ENCODE data around the gene ARHGAP4.

Gene ARHGAP4

GRCh38 chrX:153945956-153946943 is 20.2 kb upstream of the ARHGAP4 start:
- no peak for DNase-seq (ENCODE audit: low spot score)

- DNase-seq (ENCODE audit: low spot score): no peak
Measured at GRCh38 chrX:153944800-153945150, 18.7 kb upstream of the ARHGAP4 start.

GRCh38 chrX:153944140-153944799 is 18.2 kb upstream of the ARHGAP4 start, which contains the start of gene RENBP:
RENBP (minus strand) TSS chrX:153944643; CDS start chrX:153944610, 33 bp downstream.
- DNase-seq (ENCODE audit: low spot score): no peak

GRCh38 chrX:153941336-153942252 is 15.5 kb upstream of the ARHGAP4 start:
- DNase-seq (ENCODE audit: low spot score): no peak

GRCh38 chrX:153939573-153939972 is 13.5 kb upstream of the ARHGAP4 start:
- DNase-seq (ENCODE audit: low spot score): no peak

GRCh38 chrX:153938226-153938786 is 12.2 kb upstream of the ARHGAP4 start:
- DNase-seq (ENCODE audit: low spot score): no peak

GRCh38 chrX:153937056-153937455 is 11.0 kb upstream of the ARHGAP4 start:
- DNase-seq (ENCODE audit: low spot score): no peak

GRCh38 chrX:153935326-153935851 is 9.3 kb upstream of the ARHGAP4 start:
- no peak for DNase-seq (ENCODE audit: low spot score)

GRCh38 chrX:153934762-153935325 is 8.8 kb upstream of the ARHGAP4 start, which contains the start of gene NAA10:
NAA10 (minus strand) TSS chrX:153935037; CDS start chrX:153934904, 133 bp downstream.
- DNase-seq (ENCODE audit: low spot score): peak; percentile 77

- DNase-seq (ENCODE audit: low spot score): no peak
Measured at GRCh38 chrX:153934148-153934761, 8.2 kb upstream of the ARHGAP4 start.

GRCh38 chrX:153933748-153934147 is 7.7 kb upstream of the ARHGAP4 start:
- no peak for DNase-seq (ENCODE audit: low spot score)

- DNase-seq (ENCODE audit: low spot score): no peak
Measured at GRCh38 chrX:153932220-153932915, 6.3 kb upstream of the ARHGAP4 start.

GRCh38 chrX:153931748-153932147 is 5.7 kb upstream of the ARHGAP4 start:
- no peak for DNase-seq (ENCODE audit: low spot score)

- no peak for DNase-seq (ENCODE audit: low spot score)
Measured at GRCh38 chrX:153931151-153931550, 5.1 kb upstream of the ARHGAP4 start.

- no peak for DNase-seq (ENCODE audit: low spot score)
Measured at GRCh38 chrX:153930011-153930910, 4.2 kb upstream of the ARHGAP4 start.

GRCh38 chrX:153929576-153929975 is 3.5 kb upstream of the ARHGAP4 start:
- DNase-seq (ENCODE audit: low spot score): no peak

GRCh38 chrX:153928846-153929245 is 2.8 kb upstream of the ARHGAP4 start:
- no peak for DNase-seq (ENCODE audit: low spot score)

- DNase-seq (ENCODE audit: low spot score): peak; percentile 94
Measured at GRCh38 chrX:153927922-153928760, 2.1 kb upstream of the ARHGAP4 start.

Measured in left forelimb (tissue), 1 donor.